IMR-90 (cell line): ENCODE measurements around the gene GCKR. TPM values are rescaled to one million over a fixed set of nuclear protein-coding genes. Genes with fewer than 3 reads are reported as not detected.

Experiments used
- ATAC-seq: fragments of 200-7000 bp; cut with Tn5 transposase; 2 replicates; pipeline ENCODE4 v1.9.1; 2020; ENCODE audit warnings: low read depth, mild to moderate bottlenecking, moderate library complexity
- BruUV-seq: library from RNA; stranded (reverse); fragments of 400-500 nt; replicated peaks from 2 replicates; lab custom pipeline; 2021; lab: Mats Ljungman, UMichigan
- CTCF ChIA-PET: fragments of 300-600 bp; formaldehyde crosslinking; extraction: SDS; loops from one replicate; lab custom pipeline; 2021; ENCODE audit warnings: antibody characterized with exemption; lab: Yijun Ruan, JAX
- POLR2A ChIA-PET: fragments of 300-600 bp; sonication (Branson Sonifier 250); formaldehyde crosslinking; loops from one replicate; lab custom pipeline; 2022; ENCODE audit warnings: antibody characterized with exemption; ENCODE audit not compliant: unreplicated experiment; lab: Charles Lee
- DNase-seq: peaks from one replicate; pipeline ENCODE4 v3.0.0; 2013
- H2AFZ ChIP-seq: replicated peaks from 2 replicates; pipeline ENCODE3; 2013; ENCODE audit warnings: low read length, mild to moderate bottlenecking; ENCODE audit not compliant: poor library complexity
- H2AK5ac ChIP-seq: 2 replicates; pipeline ENCODE4 v1.6.1; 2013; ENCODE audit warnings: low read depth, low read length, inconsistent platforms
- H2AK9ac ChIP-seq: replicated peaks from 2 replicates; pipeline ENCODE3; 2013; ENCODE audit warnings: mild to moderate bottlenecking, low read depth, low read length, moderate library complexity; ENCODE audit not compliant: poor library complexity
- H2BK120ac ChIP-seq: 2 replicates; pipeline ENCODE4 v1.6.1; 2013; ENCODE audit warnings: low read depth, low read length, inconsistent platforms
- H2BK15ac ChIP-seq: 3 replicates; pipeline ENCODE4 v1.6.1; 2013; ENCODE audit warnings: low read depth, low read length, inconsistent platforms
- H2BK20ac ChIP-seq: 2 replicates; pipeline ENCODE4 v1.6.1; 2013; ENCODE audit warnings: low read depth, mild to moderate bottlenecking, inconsistent platforms, low read length, moderate library complexity
- H2BK5ac ChIP-seq: 2 replicates; pipeline ENCODE4 v1.6.1; 2013; ENCODE audit warnings: mild to moderate bottlenecking, low read depth, low read length, inconsistent platforms; ENCODE audit not compliant: poor library complexity, severe bottlenecking
- H3K14ac ChIP-seq: replicated peaks from 2 replicates; pipeline ENCODE4 v1.6.1; 2013; ENCODE audit warnings: low read depth, low read length, inconsistent platforms
- H3K18ac ChIP-seq: 2 replicates; pipeline ENCODE4 v1.6.1; 2013; ENCODE audit warnings: low read depth, low read length, control low read depth
- H3K23ac ChIP-seq: 2 replicates; pipeline ENCODE4 v1.6.1; 2013; ENCODE audit warnings: low read depth, low read length, inconsistent platforms
- H3K27ac ChIP-seq: 2 replicates; pipeline ENCODE4 v1.5.1; 2013; ENCODE audit warnings: mild to moderate bottlenecking, control low read depth, low read length; ENCODE audit not compliant: insufficient read depth
- H3K27me3 ChIP-seq: 2 replicates; pipeline ENCODE4 v1.6.1; 2013; ENCODE audit warnings: low read length; ENCODE audit not compliant: control insufficient read depth, insufficient read depth
- H3K36me3 ChIP-seq: 2 replicates; pipeline ENCODE4 v1.6.1; 2013; ENCODE audit warnings: low read length, mixed read lengths; ENCODE audit not compliant: control insufficient read depth, insufficient read depth
- H3K4ac ChIP-seq: 2 replicates; pipeline ENCODE4 v1.6.1; 2013; ENCODE audit warnings: low read depth, low read length, inconsistent platforms
- H3K4me1 ChIP-seq: 2 replicates; pipeline ENCODE4 v1.6.1; 2013; ENCODE audit warnings: low read length, mixed read lengths; ENCODE audit not compliant: control insufficient read depth, insufficient read depth
- H3K4me2 ChIP-seq: 2 replicates; pipeline ENCODE4 v1.6.1; 2013; ENCODE audit warnings: low read depth, mild to moderate bottlenecking, control low read depth, low read length, moderate library complexity
- H3K4me3 ChIP-seq: 2 replicates; pipeline ENCODE4 v1.5.1; 2013; ENCODE audit warnings: low read depth, mild to moderate bottlenecking, control low read depth, low read length, moderate library complexity; ENCODE audit not compliant: insufficient read depth
- H3K56ac ChIP-seq: 2 replicates; pipeline ENCODE4 v1.6.1; 2013; ENCODE audit warnings: low read length, inconsistent platforms; ENCODE audit not compliant: insufficient read depth; ENCODE audit errors: extremely low read depth
- H3K79me1 ChIP-seq, 2 experiments: 2 replicates each; pipeline ENCODE4 v1.6.1; 2013; ENCODE audit warnings: low read length in 2 of 2, inconsistent platforms in 1 of 2, low read depth in 1 of 2
- H3K9ac ChIP-seq: 2 replicates; pipeline ENCODE4 v1.6.1; 2013; ENCODE audit warnings: low read depth, low read length, control low read depth
- H3K9me1 ChIP-seq: 2 replicates; pipeline ENCODE4 v1.6.1; 2013; ENCODE audit warnings: low read length, inconsistent platforms; ENCODE audit not compliant: insufficient read depth
- H3K9me3 ChIP-seq: 2 replicates; pipeline ENCODE4 v1.6.1; 2013; ENCODE audit warnings: low read length; ENCODE audit not compliant: control insufficient read depth, insufficient read depth
- H4K20me1 ChIP-seq: 2 replicates; pipeline ENCODE4 v1.6.1; 2013; ENCODE audit warnings: low read length, inconsistent platforms; ENCODE audit not compliant: insufficient read depth
- H4K5ac ChIP-seq: 2 replicates; pipeline ENCODE4 v1.6.1; 2013; ENCODE audit warnings: mild to moderate bottlenecking, low read depth, low read length, control low read depth
- H4K8ac ChIP-seq, 2 experiments: 2 replicates each; pipeline ENCODE4 v1.6.1; 2013; ENCODE audit warnings: low read depth in 2 of 2, low read length in 2 of 2, control low read depth in 1 of 2, inconsistent platforms in 1 of 2
- H4K91ac ChIP-seq: 2 replicates; pipeline ENCODE4 v1.6.1; 2013; ENCODE audit warnings: low read depth, low read length, inconsistent platforms; ENCODE audit not compliant: insufficient read depth
- BHLHE40 ChIP-seq: fragments of 150-350 bp; IDR thresholded peaks from 2 replicates; pipeline ENCODE4 v1.6.1; 2016; ENCODE audit warnings: mild to moderate bottlenecking, low read depth, low read length
- CEBPB ChIP-seq: IDR thresholded peaks from 2 replicates; pipeline ENCODE4 v1.6.1; 2012; ENCODE audit warnings: low read depth, low read length, improper control_type of control experiment
- CHD1 ChIP-seq: IDR thresholded peaks from 2 replicates; pipeline ENCODE4 v1.6.1; 2012; ENCODE audit warnings: low read depth, low read length, improper control_type of control experiment
- FOS ChIP-seq: fragments of 150-350 bp; IDR thresholded peaks from 2 replicates; pipeline ENCODE4 v1.6.1; 2016; ENCODE audit warnings: low read depth, low read length
- MAFK ChIP-seq: IDR thresholded peaks from 2 replicates; pipeline ENCODE4 v1.6.1; 2012; ENCODE audit warnings: low read depth, low read length, improper control_type of control experiment
- MAZ ChIP-seq: IDR thresholded peaks from 2 replicates; pipeline ENCODE4 v1.6.1; 2012; ENCODE audit warnings: low read depth, mild to moderate bottlenecking, low read length, improper control_type of control experiment, moderate library complexity, borderline replicate concordance
- POLR2A ChIP-seq: IDR thresholded peaks from 2 replicates; pipeline ENCODE4 v1.6.1; 2012; ENCODE audit warnings: mild to moderate bottlenecking, low read depth, low read length
- RCOR1 ChIP-seq: IDR thresholded peaks from 2 replicates; pipeline ENCODE4 v1.6.1; 2012; ENCODE audit warnings: mild to moderate bottlenecking, low read length, improper control_type of control experiment; ENCODE audit not compliant: insufficient replicate concordance
- WGBS, 2 experiments: methylation state at CpG; one replicate each; pipeline versions ENCODE4 v1.1.5 to v1.1.7; 2013; ENCODE audit warnings: missing lambda C conversion rate in 2 of 2; ENCODE audit not compliant: insufficient read length in 1 of 2; ENCODE audit errors: extremely low coverage in 2 of 2; 5-methylcytosine and 5-hydroxymethylcytosine counted together
- dilution Hi-C: fragments of 300-500 bp; cut with HindIII; formaldehyde crosslinking; loops from one replicate; pipeline ENCODE4 v1.14.3; 2018; ENCODE audit warnings: low sequenced_read_pairs; ENCODE audit not compliant: unreplicated experiment
- in situ Hi-C: fragments of 300-500 bp; cut with MboI; formaldehyde crosslinking; loops from 3 replicates; pipeline ENCODE4 v1.14.3; 2019; ENCODE audit warnings: low sequenced_read_pairs, inconsistent platforms, mixed read lengths
- intact Hi-C: fragments of 100-400 bp; cut with micrococcal nuclease; formaldehyde crosslinking; loops from 2 replicates; pipeline ENCODE4 v1.10.0; 2022
- polyA plus RNA-seq, 3 experiments: library from polyadenylated mRNA; depleted of rRNA; stranded (reverse); fragments of >200 nt; gene quantifications; 2 replicates each; pipeline ENCODE4 v1.2.3, GENCODE V29; 2012; ENCODE audit warnings: low replicate concordance in 1 of 3
- total RNA-seq: library from RNA; depleted of rRNA; stranded (reverse); fragments of >200 nt; gene quantifications from 2 replicates; pipeline ENCODE4 v1.2.3, GENCODE V29; 2012
- TF ChIP-seq, protein P1 (sequence below): fragments of 150-350 bp; IDR thresholded peaks from 2 replicates; pipeline ENCODE4 v1.6.1; 2017; ENCODE audit warnings: mild to moderate bottlenecking, antibody characterized with exemption, low read length, low read depth
- TF ChIP-seq, protein P2 (sequence below): conservative IDR thresholded peaks from 2 replicates; pipeline ENCODE4 v1.5.1; 2012; ENCODE audit warnings: mild to moderate bottlenecking, low read depth, low read length, improper control_type of control experiment
- TF ChIP-seq, protein P3 (sequence below): fragments of 150-350 bp; IDR thresholded peaks from 2 replicates; pipeline ENCODE4 v1.6.1; 2016; ENCODE audit warnings: low read depth, mild to moderate bottlenecking, low read length, moderate library complexity, borderline replicate concordance

Gene GCKR
- total and polyA plus RNA-seq, 2 of the 4 experiments (the other 2 are of a cell fraction) = under 0.01 to 0.41 TPM

DNA sequence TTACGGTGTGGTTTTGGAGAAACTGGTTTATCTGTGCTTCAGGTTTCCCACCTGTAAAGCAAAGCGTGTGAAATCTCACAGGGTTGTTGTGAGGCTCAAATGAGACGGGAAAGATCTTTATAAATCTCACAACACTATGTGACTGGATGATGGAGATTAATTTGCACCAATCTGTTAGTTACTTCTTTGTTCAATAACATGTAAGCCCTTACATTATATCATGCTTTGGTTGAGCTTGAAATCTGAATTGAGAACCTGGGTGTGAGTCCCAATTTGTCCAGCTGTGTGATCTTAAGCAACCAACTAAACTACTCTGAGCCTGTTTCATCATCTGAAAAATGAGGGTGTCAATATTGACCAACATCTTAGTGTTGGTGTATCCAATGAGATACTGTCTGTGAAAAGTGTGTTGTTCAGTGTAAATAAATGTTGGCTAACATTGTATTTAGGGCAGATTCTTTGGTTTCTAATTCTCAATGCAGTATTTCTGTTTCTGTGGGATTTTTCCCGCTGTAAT is 741 bp upstream of the GCKR start:
- H3K4me3 ChIP-seq = no peak overlapping the region
- no peak overlapping the region; the same call in 1 of the 2 replicates for H3K23ac ChIP-seq
- no peak overlapping the region for H2AFZ ChIP-seq
- no peak overlapping the region for H3K4ac ChIP-seq
- no peak overlapping the region for H3K9ac ChIP-seq
- DNase-seq = no peak
- no peaks in the 10 kb centered on the region for H3K9me3 ChIP-seq
- H4K5ac ChIP-seq = no peak overlapping the region
- H3K14ac ChIP-seq = no peak overlapping the region
- peaks cover 2% of the 10 kb centered on the region; the same call in 1 of the 2 replicates for H3K27me3 ChIP-seq
- no peak overlapping the region for H3K27ac ChIP-seq
- no peak overlapping the region; the same call in 2 of the 3 replicates for H2BK15ac ChIP-seq
- H3K9me1 ChIP-seq = peaks cover 18% of the 10 kb centered on the region
- no peak for TF ChIP-seq POLR2A
- no peak for TF ChIP-seq RCOR1
- TF ChIP-seq, protein P1, sequence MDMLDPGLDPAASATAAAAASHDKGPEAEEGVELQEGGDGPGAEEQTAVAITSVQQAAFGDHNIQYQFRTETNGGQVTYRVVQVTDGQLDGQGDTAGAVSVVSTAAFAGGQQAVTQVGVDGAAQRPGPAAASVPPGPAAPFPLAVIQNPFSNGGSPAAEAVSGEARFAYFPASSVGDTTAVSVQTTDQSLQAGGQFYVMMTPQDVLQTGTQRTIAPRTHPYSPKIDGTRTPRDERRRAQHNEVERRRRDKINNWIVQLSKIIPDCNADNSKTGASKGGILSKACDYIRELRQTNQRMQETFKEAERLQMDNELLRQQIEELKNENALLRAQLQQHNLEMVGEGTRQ = no peak
- no peak for TF ChIP-seq CHD1
- no peak for TF ChIP-seq FOS
- TF ChIP-seq, protein P2, sequence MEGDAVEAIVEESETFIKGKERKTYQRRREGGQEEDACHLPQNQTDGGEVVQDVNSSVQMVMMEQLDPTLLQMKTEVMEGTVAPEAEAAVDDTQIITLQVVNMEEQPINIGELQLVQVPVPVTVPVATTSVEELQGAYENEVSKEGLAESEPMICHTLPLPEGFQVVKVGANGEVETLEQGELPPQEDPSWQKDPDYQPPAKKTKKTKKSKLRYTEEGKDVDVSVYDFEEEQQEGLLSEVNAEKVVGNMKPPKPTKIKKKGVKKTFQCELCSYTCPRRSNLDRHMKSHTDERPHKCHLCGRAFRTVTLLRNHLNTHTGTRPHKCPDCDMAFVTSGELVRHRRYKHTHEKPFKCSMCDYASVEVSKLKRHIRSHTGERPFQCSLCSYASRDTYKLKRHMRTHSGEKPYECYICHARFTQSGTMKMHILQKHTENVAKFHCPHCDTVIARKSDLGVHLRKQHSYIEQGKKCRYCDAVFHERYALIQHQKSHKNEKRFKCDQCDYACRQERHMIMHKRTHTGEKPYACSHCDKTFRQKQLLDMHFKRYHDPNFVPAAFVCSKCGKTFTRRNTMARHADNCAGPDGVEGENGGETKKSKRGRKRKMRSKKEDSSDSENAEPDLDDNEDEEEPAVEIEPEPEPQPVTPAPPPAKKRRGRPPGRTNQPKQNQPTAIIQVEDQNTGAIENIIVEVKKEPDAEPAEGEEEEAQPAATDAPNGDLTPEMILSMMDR = no peak
- no peak for TF ChIP-seq CEBPB
- TF ChIP-seq MAZ = no peak
- TF ChIP-seq BHLHE40 = no peak
- TF ChIP-seq, protein P3, sequence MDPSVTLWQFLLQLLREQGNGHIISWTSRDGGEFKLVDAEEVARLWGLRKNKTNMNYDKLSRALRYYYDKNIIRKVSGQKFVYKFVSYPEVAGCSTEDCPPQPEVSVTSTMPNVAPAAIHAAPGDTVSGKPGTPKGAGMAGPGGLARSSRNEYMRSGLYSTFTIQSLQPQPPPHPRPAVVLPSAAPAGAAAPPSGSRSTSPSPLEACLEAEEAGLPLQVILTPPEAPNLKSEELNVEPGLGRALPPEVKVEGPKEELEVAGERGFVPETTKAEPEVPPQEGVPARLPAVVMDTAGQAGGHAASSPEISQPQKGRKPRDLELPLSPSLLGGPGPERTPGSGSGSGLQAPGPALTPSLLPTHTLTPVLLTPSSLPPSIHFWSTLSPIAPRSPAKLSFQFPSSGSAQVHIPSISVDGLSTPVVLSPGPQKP = no peak
- TF ChIP-seq MAFK = no peak
- 0 out of 2 replicates have a peak, but pooled peaks cover 3% of the 10 kb centered on the region for H3K36me3 ChIP-seq
- no peak for ATAC-seq
- dilution Hi-C loops = no loop called here
- H3K4me2 ChIP-seq = no peak overlapping the region
- H3K18ac ChIP-seq = no peak overlapping the region
- no peaks in the 10 kb centered on the region for H4K20me1 ChIP-seq
- intact Hi-C loops = no loop called here
- no peak overlapping the region; a peak in 1 of 4 replicates for H4K8ac ChIP-seq
- no peak overlapping the region for H4K91ac ChIP-seq
- H3K56ac ChIP-seq = no peak overlapping the region
- H3K4me1 ChIP-seq = peaks cover 5% of the 10 kb centered on the region
- BruUV-seq = no TSS peak
- POLR2A ChIA-PET = interaction anchor here (0.5 kb wide), 1 partner anchor 70 kb away, joined by 5 read pairs; no protein-coding TSS in a partner anchor
- in situ Hi-C loops = no loop called here
- no peak overlapping the region for H2BK20ac ChIP-seq
- H2AK5ac ChIP-seq = no peak overlapping the region
- WGBS, 2 experiments = no CpG with 5 or more reads among the region's 4 CpGs
- H2BK5ac ChIP-seq = no peak overlapping the region
- H2AK9ac ChIP-seq = no peak overlapping the region
- H3K79me1 ChIP-seq = peaks cover 0 to 11% of the 10 kb centered on the region in 2 experiments; a peak in 2 of 4 replicates
- CTCF ChIA-PET = no interaction called here
- H2BK120ac ChIP-seq = no peak overlapping the region; the same call in 1 of the 2 replicates
